Left ventricle myocardium inferior (tissue), 1 donor: ENCODE data around the gene STXBP5L. TPM values are rescaled to one million over a fixed set of nuclear protein-coding genes. Genes with fewer than 3 reads are reported as not detected.
"Not testable (repeated sequence)": the region's sequence is repeated elsewhere in the genome, so short reads cannot be mapped to it uniquely, and the experiment has no call there.

Source experiments
- DNase-seq: peaks from one replicate; pipeline ENCODE4 v3.0.0-alpha.2; 2020
- H3K27ac ChIP-seq: fragments of 200-600 bp; replicated peaks from 2 replicates; pipeline ENCODE4 v1.8.0; 2021
- H3K27me3 ChIP-seq: fragments of 200-600 bp; 2 replicates; pipeline ENCODE4 v1.8.0; 2021; ENCODE audit warnings: low read depth
- H3K36me3 ChIP-seq: fragments of 200-600 bp; 2 replicates; pipeline ENCODE4 v1.8.0; 2021
- H3K4me1 ChIP-seq: fragments of 200-600 bp; 2 replicates; pipeline ENCODE4 v1.8.0; 2021
- H3K4me3 ChIP-seq: fragments of 200-600 bp; 2 replicates; pipeline ENCODE4 v1.8.0; 2021; ENCODE audit warnings: mild to moderate bottlenecking, moderate library complexity
- H3K9me3 ChIP-seq: fragments of 200-600 bp; replicated peaks from 2 replicates; pipeline ENCODE4 v1.8.0; 2021
- intact Hi-C: fragments of 100-400 bp; cut with micrococcal nuclease; formaldehyde crosslinking; loops from one replicate; pipeline ENCODE4 v1.11.0; 2022
- total RNA-seq: library from RNA; stranded (reverse); fragmentation: NEBNext Ultra II Directional; extraction: Animal tissue kit (Norgen Biotek cat#: 25700); gene quantifications from one replicate; pipeline ENCODE4 v1.2.1, GENCODE V29; 2021
- TF ChIP-seq, protein P1 (sequence below): fragments of 200-600 bp; IDR thresholded peaks from 2 replicates; pipeline ENCODE4 v1.8.0; 2021; ENCODE audit warnings: antibody characterized with exemption, mild to moderate bottlenecking, borderline replicate concordance
- donor health status: DM: no; HTN: yes; CAD: no; lungs with severe emphysema.

STXBP5L gene
- total RNA-seq, 1 donor from 2014 or later = not detected

DNA sequence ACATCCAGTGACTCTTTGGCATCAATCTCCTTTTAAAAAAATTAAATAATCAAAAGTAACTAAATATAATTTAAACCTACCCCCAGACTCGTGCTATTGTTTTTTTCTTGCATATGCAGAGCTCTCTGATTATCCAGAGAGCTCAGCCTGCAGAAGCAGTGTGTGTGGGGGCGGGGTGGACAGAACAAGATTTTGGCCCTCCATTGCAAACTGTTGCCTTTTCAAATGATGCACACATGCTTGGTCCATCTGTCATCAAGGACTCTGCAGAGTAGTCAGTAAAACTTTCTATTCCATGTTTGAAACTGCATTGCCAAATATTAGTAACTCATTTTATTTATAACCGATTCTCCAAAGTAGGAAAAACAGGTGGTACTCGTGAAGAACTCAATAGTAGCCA lies 28.6 kb upstream of the STXBP5L start:
- TF ChIP-seq, protein P1, sequence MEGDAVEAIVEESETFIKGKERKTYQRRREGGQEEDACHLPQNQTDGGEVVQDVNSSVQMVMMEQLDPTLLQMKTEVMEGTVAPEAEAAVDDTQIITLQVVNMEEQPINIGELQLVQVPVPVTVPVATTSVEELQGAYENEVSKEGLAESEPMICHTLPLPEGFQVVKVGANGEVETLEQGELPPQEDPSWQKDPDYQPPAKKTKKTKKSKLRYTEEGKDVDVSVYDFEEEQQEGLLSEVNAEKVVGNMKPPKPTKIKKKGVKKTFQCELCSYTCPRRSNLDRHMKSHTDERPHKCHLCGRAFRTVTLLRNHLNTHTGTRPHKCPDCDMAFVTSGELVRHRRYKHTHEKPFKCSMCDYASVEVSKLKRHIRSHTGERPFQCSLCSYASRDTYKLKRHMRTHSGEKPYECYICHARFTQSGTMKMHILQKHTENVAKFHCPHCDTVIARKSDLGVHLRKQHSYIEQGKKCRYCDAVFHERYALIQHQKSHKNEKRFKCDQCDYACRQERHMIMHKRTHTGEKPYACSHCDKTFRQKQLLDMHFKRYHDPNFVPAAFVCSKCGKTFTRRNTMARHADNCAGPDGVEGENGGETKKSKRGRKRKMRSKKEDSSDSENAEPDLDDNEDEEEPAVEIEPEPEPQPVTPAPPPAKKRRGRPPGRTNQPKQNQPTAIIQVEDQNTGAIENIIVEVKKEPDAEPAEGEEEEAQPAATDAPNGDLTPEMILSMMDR = no peak
- no peak for DNase-seq
- H3K36me3 ChIP-seq = no peaks in the 10 kb centered on the region
- intact Hi-C loops = no loop called here
- H3K9me3 ChIP-seq = peaks cover 4% of the 10 kb centered on the region
- no peak overlapping the region for H3K4me3 ChIP-seq
- no peaks in the 10 kb centered on the region for H3K4me1 ChIP-seq
- H3K27ac ChIP-seq = no peak overlapping the region
- peaks cover 13% of the 10 kb centered on the region for H3K27me3 ChIP-seq

DNA sequence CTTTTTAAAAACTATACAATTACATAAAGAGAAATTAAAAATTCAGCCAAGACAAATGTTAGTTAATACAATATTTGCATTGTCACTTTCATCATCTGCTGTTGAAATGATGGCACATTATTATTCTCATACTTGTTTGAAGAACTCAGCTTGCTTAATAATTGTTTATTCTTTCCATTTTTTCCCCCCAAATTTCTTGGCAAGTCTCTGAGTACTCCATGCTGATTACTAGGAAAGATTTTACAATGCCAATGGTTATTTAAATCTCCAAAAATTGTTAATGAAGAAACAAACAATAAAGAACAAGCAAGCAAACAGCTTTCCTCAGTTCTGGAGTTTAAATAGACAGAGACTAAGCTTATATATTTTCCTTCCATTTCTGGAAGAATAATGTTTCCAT lies 15.1 kb upstream of the STXBP5L start:
- Histone ChIP-seq H3K4me3 (no peak overlapping the region), H3K4me1 (no peaks in the 10 kb centered on the region), H3K36me3 (no peaks in the 10 kb centered on the region), H3K27ac (no peak overlapping the region), H3K9me3 (no peaks in the 10 kb centered on the region), H3K27me3 (no peaks in the 10 kb centered on the region)
- TF ChIP-seq, protein P1 = no peak
- DNase-seq = no peak
- intact Hi-C loops = no loop called here

DNA sequence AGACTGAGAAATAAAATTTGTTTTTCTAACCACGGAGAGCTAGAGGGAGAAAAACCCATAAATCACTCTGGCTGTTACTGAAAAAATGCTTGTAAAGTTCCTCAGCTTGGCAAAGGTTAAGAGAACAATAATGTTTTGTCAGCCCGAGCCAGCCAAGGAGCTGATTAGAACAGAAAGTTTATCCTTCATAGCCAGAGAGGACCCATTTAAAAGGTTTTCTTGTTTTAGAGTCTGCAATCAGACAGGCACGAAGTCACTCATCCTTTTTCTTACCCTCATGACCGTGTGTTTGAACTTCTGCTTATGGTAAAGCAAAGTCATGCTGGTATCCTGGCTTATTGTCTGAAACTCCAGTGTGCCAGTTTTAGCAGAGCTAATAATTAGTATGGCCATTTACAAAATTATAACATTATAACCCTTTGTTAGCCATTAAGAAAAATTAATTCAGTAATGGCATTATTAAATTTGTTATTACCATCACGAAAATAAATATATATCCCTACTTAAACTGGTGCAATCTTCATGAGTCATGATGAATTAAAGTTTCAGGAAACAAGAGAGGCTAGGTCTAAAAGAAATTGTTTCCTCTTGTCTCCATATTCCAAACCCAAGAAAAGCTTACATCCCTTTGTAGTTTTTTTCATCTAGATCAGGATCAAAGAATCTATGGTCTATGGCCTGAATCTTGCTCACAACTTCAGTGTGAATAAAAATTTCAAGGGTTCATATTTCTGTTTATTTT lies 13.5 kb upstream of the STXBP5L start:
- Histone ChIP-seq H3K27ac (no peak overlapping the region), H3K4me3 (no peak overlapping the region), H3K27me3 (no peaks in the 10 kb centered on the region), H3K4me1 (no peaks in the 10 kb centered on the region), H3K9me3 (no peaks in the 10 kb centered on the region), H3K36me3 (no peaks in the 10 kb centered on the region)
- no peak for DNase-seq
- intact Hi-C loops = no loop called here
- TF ChIP-seq, protein P1 = no peak

DNA sequence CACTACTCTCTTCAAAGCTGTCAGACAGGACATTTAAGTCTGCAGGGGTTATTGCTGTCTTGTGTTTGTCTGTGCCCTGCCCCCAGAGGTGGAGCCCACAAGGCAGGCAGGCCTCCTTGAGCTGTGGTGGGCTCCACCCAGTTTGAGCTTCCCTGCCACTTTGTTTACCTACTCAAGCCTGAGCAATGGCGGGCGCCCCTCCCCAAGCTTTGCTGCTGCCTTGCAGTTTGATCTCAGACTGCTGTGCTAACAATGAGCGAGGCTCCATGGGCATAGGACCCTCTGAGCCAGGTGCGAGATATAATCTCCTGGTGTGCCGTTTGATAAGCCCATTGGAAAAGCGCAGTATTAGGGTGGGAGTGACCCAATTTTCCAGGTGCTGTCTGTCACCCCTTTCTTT lies 6.3 kb upstream of the STXBP5L start:
- H3K4me1 ChIP-seq, H3K36me3 ChIP-seq, intact Hi-C loops, H3K9me3 ChIP-seq, DNase-seq, H3K4me3 ChIP-seq, H3K27ac ChIP-seq: not testable (repeated sequence)
- H3K27me3 ChIP-seq = peaks cover 10% of the 10 kb centered on the region

DNA sequence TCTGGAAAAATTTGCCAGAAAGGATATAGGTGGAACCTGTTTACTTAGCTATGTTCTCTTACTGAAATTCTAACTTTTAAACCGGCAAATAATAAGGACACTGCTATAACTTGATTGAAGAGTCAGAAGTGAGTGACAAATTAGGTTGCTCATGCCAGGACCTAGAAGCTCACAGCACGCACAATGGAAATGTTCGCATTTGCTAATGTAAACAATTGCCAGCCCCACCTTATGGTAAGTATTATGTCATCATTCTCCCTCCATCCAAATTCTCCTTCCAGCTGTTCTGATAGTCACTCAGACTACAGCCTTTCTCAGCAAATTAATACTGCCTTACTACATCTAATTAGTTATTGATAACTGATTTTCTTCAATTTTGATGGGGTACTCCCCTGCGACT lies 4.8 kb upstream of the STXBP5L start:
- no peak overlapping the region for H3K27ac ChIP-seq
- no peaks in the 10 kb centered on the region for H3K36me3 ChIP-seq
- DNase-seq = no peak
- no peak overlapping the region for H3K4me3 ChIP-seq
- peaks cover 7% of the 10 kb centered on the region for H3K4me1 ChIP-seq
- intact Hi-C loops = no loop called here
- H3K9me3 ChIP-seq = no peaks in the 10 kb centered on the region
- H3K27me3 ChIP-seq = peaks cover 22% of the 10 kb centered on the region
- TF ChIP-seq, protein P1 = no peak

GRCh38 chr3:120907659-120908029 lies 361 bp upstream of the STXBP5L start:
- Histone ChIP-seq H3K27me3 (peaks cover 66% of the 10 kb centered on the region), H3K27ac (no peak overlapping the region), H3K9me3 (no peaks in the 10 kb centered on the region), H3K36me3 (no peaks in the 10 kb centered on the region), H3K4me1 (peaks cover 23% of the 10 kb centered on the region), H3K4me3 (peak overlapping the region; percentile 61)
- DNase-seq = no peak
- TF ChIP-seq, protein P1 = no peak
- intact Hi-C loops = no loop called here
